ENCODE data around the gene ZNF821.

The ZNF821 gene

GRCh38 chr16:71889147-71889546 lies 5.2 kb upstream of the ZNF821 start:
- no peak overlapping the region for H3K4me2 ChIP-seq (ENCODE audit: low read depth, low read length, poor library complexity, severe bottlenecking)
- no peaks in the 10 kb centered on the region for H3K9me2 ChIP-seq (replicated peaks; ENCODE audit: low read depth, low read length)
- peaks cover 5% of the 10 kb centered on the region; the same call in 1 of the 2 replicates for H3K79me2 ChIP-seq (ENCODE audit: insufficient read depth, low read length)
- H3K4me3 ChIP-seq (ENCODE audit: low read length, poor library complexity, severe bottlenecking): no peak overlapping the region
- H4K20me1 ChIP-seq (ENCODE audit: insufficient read depth, low read length, poor library complexity, severe bottlenecking): peaks cover 5% of the 10 kb centered on the region
- no peaks in the 10 kb centered on the region for H3K36me3 ChIP-seq (ENCODE audit: insufficient read depth, low read length)
- TF ChIP-seq EZH2phosphoT487 (IDR thresholded peaks at IDR 0.05; ENCODE audit: borderline replicate concordance) (no peak), CTCF (conservative IDR thresholded peaks at IDR 0.05; ENCODE audit: low read length) (no peak)
- H3K9ac ChIP-seq (ENCODE audit: low read depth, low read length, poor library complexity, severe bottlenecking): no peak overlapping the region
- H3K4me1 ChIP-seq (ENCODE audit: insufficient read depth, low read length, poor library complexity, severe bottlenecking): peaks cover 6% of the 10 kb centered on the region
- H3K9me3 ChIP-seq (ENCODE audit: insufficient read depth, low read depth, low read length): no peaks in the 10 kb centered on the region
- H2AFZ ChIP-seq (ENCODE audit: low read length): no peak overlapping the region
- H3K27me3 ChIP-seq (ENCODE audit: insufficient read depth, low read length, poor library complexity, severe bottlenecking): no peaks in the 10 kb centered on the region
- H3F3A ChIP-seq (ENCODE audit: low read depth): no peaks in the 10 kb centered on the region

GRCh38 chr16:71885261-71885650 lies 1.3 kb upstream of the ZNF821 start:
- Histone ChIP-seq H3K79me2 (ENCODE audit: insufficient read depth, low read length) (no peaks in the 10 kb centered on the region), H3K4me2 (ENCODE audit: low read depth, low read length, poor library complexity, severe bottlenecking) (no peak overlapping the region), H2AFZ (ENCODE audit: low read length) (no peak overlapping the region), H3K9me3 (ENCODE audit: insufficient read depth, low read depth, low read length) (no peaks in the 10 kb centered on the region), H3K4me3 (ENCODE audit: low read length, poor library complexity, severe bottlenecking) (no peak overlapping the region), H3K9me2 (replicated peaks; ENCODE audit: low read depth, low read length) (no peaks in the 10 kb centered on the region), H4K20me1 (ENCODE audit: insufficient read depth, low read length, poor library complexity, severe bottlenecking) (peaks cover 11% of the 10 kb centered on the region), H3K36me3 (ENCODE audit: insufficient read depth, low read length) (no peaks in the 10 kb centered on the region), H3K27me3 (ENCODE audit: insufficient read depth, low read length, poor library complexity, severe bottlenecking) (no peaks in the 10 kb centered on the region), H3K9ac (ENCODE audit: low read depth, low read length, poor library complexity, severe bottlenecking) (no peak overlapping the region), H3F3A (ENCODE audit: low read depth) (peaks cover 10% of the 10 kb centered on the region; the same call in 1 of the 2 replicates), H3K4me1 (ENCODE audit: insufficient read depth, low read length, poor library complexity, severe bottlenecking) (peaks cover 28% of the 10 kb centered on the region)
- no peak for TF ChIP-seq EZH2phosphoT487 (IDR thresholded peaks at IDR 0.05; ENCODE audit: borderline replicate concordance)
- no peak for TF ChIP-seq CTCF (conservative IDR thresholded peaks at IDR 0.05; ENCODE audit: low read length)

- peak overlapping the region; percentile 86 for H3K4me3 ChIP-seq (ENCODE audit: low read length, poor library complexity, severe bottlenecking)
- peaks cover 11% of the 10 kb centered on the region for H4K20me1 ChIP-seq (ENCODE audit: insufficient read depth, low read length, poor library complexity, severe bottlenecking)
- TF ChIP-seq CTCF (conservative IDR thresholded peaks at IDR 0.05; ENCODE audit: low read length) (no peak), EZH2phosphoT487 (IDR thresholded peaks at IDR 0.05; ENCODE audit: borderline replicate concordance) (no peak)
- H3K9me2 ChIP-seq (replicated peaks; ENCODE audit: low read depth, low read length): no peaks in the 10 kb centered on the region
- H3K27me3 ChIP-seq (ENCODE audit: insufficient read depth, low read length, poor library complexity, severe bottlenecking): no peaks in the 10 kb centered on the region
- H2AFZ ChIP-seq (ENCODE audit: low read length): peak overlapping the region; percentile 86
- H3K4me2 ChIP-seq (ENCODE audit: low read depth, low read length, poor library complexity, severe bottlenecking): peak overlapping the region; percentile 89
- H3K9me3 ChIP-seq (ENCODE audit: insufficient read depth, low read depth, low read length): no peaks in the 10 kb centered on the region
- H3K36me3 ChIP-seq (ENCODE audit: insufficient read depth, low read length): no peaks in the 10 kb centered on the region
- H3K79me2 ChIP-seq (ENCODE audit: insufficient read depth, low read length): peaks cover 4% of the 10 kb centered on the region; the same call in 1 of the 2 replicates
- H3K4me1 ChIP-seq (ENCODE audit: insufficient read depth, low read length, poor library complexity, severe bottlenecking): peaks cover 42% of the 10 kb centered on the region
- H3F3A ChIP-seq (ENCODE audit: low read depth): peaks cover 10% of the 10 kb centered on the region; the same call in 1 of the 2 replicates
- H3K9ac ChIP-seq (ENCODE audit: low read depth, low read length, poor library complexity, severe bottlenecking): peak overlapping the region; percentile 83
These were observed 674 bp downstream of the ZNF821 start for GRCh38 chr16:71883168-71883848.

Measured in Loucy (cell line).